ENCODE results near the gene CALCOCO2. TPM values are rescaled to one million over a fixed set of nuclear protein-coding genes. Genes with fewer than 3 reads are reported as not detected.

Gene CALCOCO2
- total RNA-seq, 2 experiments from 2014 or later, result 162 to 176 TPM

DNA sequence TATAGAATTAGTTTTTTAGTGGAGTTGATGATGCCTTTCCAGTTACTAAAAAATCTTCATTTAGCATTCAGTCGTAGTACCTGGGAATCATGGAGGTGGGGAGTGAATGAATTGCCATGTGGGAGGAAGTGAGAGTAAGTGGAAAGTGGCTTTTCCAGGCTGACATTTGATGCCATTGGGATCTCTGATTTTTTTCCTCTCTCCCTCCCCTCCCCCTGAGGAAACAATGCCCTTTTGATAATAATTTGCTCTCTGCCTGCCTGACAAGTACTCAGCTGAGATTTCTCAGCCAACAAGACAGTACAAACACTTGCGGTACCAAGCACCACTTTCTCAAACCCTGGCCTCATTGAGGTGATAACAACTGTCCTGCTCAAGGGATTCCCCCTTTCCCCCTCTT lies 79.5 kb downstream of the CALCOCO2 start:
- CTCF ChIA-PET, result interaction anchor here (0.6 kb wide), 1 partner anchor 437 kb away, joined by 3 read pairs; no protein-coding TSS in a partner anchor
- H3K36me3 Mint-ChIP-seq (ENCODE audit: low read depth), result peaks cover 53% of the 10 kb centered on the region
- H3K4me3 Mint-ChIP-seq, result peak overlapping the region; percentile 85
- peak overlapping the region; percentile 84 for H3K27ac Mint-ChIP-seq
- POLR2A ChIA-PET, result interaction anchor here (1.0 to 9.2 kb wide), 3 partner anchors 17 to 34 kb away, joined by 3 to 128 read pairs (median 57); partner anchors contain the start of genes ATP5MC1 and SNF8
- no peak for DNase-seq
- H3K9me3 Mint-ChIP-seq, result no peaks in the 10 kb centered on the region
- H3K27me3 Mint-ChIP-seq, result no peaks in the 10 kb centered on the region
- H3K4me1 Mint-ChIP-seq, result peaks cover 72% of the 10 kb centered on the region

DNA sequence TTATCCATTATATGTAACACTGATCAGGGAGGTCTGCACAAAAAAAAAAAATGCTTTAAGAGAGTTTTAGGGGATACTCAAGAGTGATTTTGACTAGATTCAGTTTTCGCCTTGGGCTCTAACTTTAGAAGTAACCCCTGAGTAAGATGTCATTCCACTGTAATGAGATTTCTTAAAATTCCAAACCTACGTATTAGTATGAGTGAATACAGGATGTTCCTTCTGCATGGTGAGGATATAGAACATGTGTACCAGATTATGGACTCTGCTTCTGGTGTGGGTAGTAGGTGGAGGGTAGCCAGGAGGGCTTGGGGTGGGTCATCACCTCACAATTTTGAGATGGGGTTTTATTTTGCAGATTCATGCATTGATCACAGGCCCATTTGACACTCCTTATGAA lies 81.6 kb downstream of the CALCOCO2 start:
- ChIA-PET CTCF (no interaction called here), POLR2A (no interaction called here)
- H3K4me1 Mint-ChIP-seq, result peaks cover 76% of the 10 kb centered on the region
- no peak for DNase-seq
- H3K9me3 Mint-ChIP-seq, result no peaks in the 10 kb centered on the region
- H3K4me3 Mint-ChIP-seq, result no peak overlapping the region
- no peaks in the 10 kb centered on the region for H3K27me3 Mint-ChIP-seq
- H3K27ac Mint-ChIP-seq, result no peak overlapping the region
- H3K36me3 Mint-ChIP-seq (ENCODE audit: low read depth), result peaks cover 65% of the 10 kb centered on the region

Other genes starting within 250 kb of the CALCOCO2 start
- 10 to 100 TPM; 10.8 to 12.1 TPM for gene HOXB3, start 240.8 kb upstream of the CALCOCO2 start, total RNA-seq
- gene HOXB5, start 237.3 kb upstream of the CALCOCO2 start, total RNA-seq, result under 1 TPM in 1 of 2 experiments, not detected in 1; 0.20 TPM
- under 1 TPM; 0.60 to 0.68 TPM for gene HOXB6, start 226.0 kb upstream of the CALCOCO2 start, total RNA-seq
- 1 to 10 TPM; 1.6 to 1.7 TPM for gene HOXB7, start 220.0 kb upstream of the CALCOCO2 start, total RNA-seq
- not detected for gene HOXB8, start 215.7 kb upstream of the CALCOCO2 start, total RNA-seq
- gene HOXB9, start 204.7 kb upstream of the CALCOCO2 start, total RNA-seq, result 1 to 10 TPM in 1 of 2 experiments, under 1 TPM in 1; 0.88 to 1.4 TPM
- not detected for gene PRAC1, start 108.5 kb upstream of the CALCOCO2 start, total RNA-seq
- not detected for gene PRAC2, start 107.8 kb upstream of the CALCOCO2 start, total RNA-seq
- not detected for gene HOXB13, start 102.3 kb upstream of the CALCOCO2 start, total RNA-seq
- not detected for gene TTLL6, start 13.8 kb upstream of the CALCOCO2 start, total RNA-seq
- gene ATP5MC1, start 61.8 kb downstream of the CALCOCO2 start, total RNA-seq, result 10 to 100 TPM; 55.6 to 61.2 TPM
- 10 to 100 TPM; 83.3 to 85.1 TPM for gene UBE2Z, start 77.4 kb downstream of the CALCOCO2 start, total RNA-seq
- 10 to 100 TPM; 94.9 to 97.9 TPM for gene SNF8, start 113.8 kb downstream of the CALCOCO2 start, total RNA-seq
- not detected for gene GIP, start 137.6 kb downstream of the CALCOCO2 start, total RNA-seq
- not detected for gene IGF2BP1, start 166.3 kb downstream of the CALCOCO2 start, total RNA-seq